NCI-H526 (cell line): Measurements from ENCODE around the gene SDK2.

Experiments used
- DNase-seq, 2 experiments: peaks; one replicate each; lab custom pipeline; 2025; lab: John Stamatoyannopoulos, UW

The SDK2 gene

GRCh38 chr17:73365301-73365874, 278.9 kb downstream of the SDK2 start:
- DNase-seq, result no peak

DNA sequence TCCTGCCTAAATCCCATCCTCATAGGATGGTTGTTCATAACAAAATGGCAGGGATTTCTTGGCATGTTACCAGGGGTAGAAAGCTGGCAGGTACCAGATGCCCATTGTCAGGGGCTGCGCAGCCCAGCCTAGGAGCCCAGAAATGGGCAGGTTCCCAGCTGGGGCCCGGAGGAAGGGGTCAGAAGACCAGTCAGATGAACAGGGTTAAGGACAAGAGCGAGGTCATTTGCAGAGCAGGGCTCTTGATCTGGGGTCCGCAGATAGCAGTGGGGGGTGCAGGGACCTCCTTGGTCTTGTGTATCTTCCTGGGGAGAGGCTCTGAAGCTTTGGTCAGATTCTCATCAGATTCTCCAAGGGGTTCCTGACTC, 280.1 kb downstream of the SDK2 start:
- no peak for DNase-seq

DNA sequence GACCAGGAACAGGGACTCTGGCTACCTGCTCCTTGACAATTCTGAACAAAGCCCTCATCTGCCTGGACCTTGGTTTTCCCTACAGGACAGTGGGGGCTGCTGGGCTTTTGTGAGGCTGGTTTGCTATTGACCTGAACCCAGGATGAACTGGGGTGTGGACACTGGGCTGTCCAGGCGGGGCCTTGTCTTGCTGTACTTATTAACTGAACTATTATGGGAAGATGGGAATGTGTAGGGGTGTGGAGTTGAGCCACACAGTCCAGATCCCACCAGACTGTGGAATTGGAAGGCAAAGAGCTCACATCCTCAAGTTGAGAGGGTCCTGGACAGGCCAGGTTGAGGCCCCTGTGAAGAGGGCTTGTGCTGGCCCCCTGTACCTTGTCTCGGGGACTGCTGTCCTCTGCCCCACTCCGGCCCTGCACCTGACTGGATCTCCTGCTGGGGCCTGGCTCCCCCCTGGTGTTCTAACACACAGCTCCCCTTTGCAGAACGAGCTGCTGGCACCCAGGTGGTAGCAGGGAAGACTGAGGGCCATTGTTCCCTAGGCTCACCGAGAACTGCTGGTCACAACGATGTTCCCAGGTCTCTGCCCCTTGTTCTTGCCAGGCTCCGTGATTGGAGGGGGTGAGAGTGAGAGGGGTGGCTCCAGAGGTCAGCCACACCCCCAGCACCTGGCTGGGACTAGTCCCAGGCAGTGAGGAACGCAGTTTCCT, 280.6 kb downstream of the SDK2 start:
- DNase-seq, result peak in 1 of 2 experiments; percentile 61

GRCh38 chr17:73362697-73363096, 281.5 kb downstream of the SDK2 start:
- DNase-seq, result no peak

DNA sequence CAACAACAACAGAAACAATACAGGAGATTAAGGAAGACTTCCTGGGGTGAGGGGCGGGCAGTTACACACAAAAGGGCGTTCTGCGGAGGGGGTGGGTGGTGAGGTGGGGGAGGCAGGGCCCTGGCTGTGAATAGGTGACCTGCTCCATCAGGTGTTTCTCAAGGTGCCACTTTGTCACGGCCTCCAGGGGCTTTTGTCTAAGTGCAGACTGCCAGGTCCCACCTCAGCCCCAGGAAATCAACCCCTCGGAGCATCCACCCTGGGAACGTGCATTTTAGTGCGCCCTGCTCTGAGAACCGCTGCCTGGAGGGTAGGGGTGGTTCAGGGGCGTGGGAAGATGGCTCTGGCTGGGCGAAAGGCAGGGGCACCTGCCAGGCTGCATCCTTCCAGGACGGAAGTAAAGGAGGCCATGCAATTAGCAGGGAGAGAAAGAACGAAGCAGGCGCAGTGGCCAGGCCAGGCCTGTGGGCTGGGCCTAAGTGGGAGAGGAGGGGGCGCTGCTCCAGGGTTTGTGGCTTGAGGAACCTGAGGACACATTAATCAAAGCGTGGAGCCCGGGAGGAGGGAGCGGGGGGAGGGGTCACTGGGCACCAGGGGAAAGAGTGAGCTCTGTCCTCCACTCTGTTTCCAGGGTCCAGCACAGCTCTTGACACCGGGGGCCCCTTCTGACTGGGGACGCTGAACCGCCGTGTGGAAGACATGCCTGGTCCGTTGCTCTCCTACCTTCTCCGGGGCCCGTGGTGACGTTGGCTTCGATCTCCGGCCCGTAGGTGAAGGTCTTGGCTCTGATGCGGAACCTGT, 283.1 kb downstream of the SDK2 start:
- DNase-seq, result no peak

DNA sequence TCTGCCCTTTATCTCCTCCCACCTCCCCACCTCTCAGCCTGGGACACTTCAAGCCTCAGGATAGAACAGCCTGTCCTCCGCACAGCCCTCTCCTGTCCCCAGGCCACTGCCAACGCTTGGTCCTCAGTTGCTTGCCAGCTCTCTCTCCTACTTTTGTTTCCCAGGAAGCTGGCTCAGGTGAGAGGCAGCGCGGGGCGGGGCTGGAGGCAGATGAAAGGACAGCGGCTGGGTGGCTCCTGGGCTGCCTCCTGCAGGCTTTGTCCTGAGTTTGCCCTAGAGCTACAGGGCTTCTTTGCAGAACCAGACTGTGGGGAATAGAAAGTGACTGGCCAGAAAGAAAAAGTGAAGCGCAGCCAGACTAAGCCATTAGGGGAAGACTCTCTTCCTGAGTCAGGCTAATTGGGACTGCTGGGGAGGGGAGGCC, 284.2 kb downstream of the SDK2 start:
- peak; percentile 57 to 83 for DNase-seq

GRCh38 chr17:73359352-73359751, 284.9 kb downstream of the SDK2 start:
- DNase-seq, result no peak

GRCh38 chr17:73358668-73359067, 285.6 kb downstream of the SDK2 start:
- no peak for DNase-seq

- no peak for DNase-seq
Measured at GRCh38 chr17:73357981-73358380, 286.3 kb downstream of the SDK2 start.

GRCh38 chr17:73357318-73357717, 286.9 kb downstream of the SDK2 start:
- no peak for DNase-seq

GRCh38 chr17:73356561-73357170, 287.6 kb downstream of the SDK2 start:
- DNase-seq, result no peak

DNA sequence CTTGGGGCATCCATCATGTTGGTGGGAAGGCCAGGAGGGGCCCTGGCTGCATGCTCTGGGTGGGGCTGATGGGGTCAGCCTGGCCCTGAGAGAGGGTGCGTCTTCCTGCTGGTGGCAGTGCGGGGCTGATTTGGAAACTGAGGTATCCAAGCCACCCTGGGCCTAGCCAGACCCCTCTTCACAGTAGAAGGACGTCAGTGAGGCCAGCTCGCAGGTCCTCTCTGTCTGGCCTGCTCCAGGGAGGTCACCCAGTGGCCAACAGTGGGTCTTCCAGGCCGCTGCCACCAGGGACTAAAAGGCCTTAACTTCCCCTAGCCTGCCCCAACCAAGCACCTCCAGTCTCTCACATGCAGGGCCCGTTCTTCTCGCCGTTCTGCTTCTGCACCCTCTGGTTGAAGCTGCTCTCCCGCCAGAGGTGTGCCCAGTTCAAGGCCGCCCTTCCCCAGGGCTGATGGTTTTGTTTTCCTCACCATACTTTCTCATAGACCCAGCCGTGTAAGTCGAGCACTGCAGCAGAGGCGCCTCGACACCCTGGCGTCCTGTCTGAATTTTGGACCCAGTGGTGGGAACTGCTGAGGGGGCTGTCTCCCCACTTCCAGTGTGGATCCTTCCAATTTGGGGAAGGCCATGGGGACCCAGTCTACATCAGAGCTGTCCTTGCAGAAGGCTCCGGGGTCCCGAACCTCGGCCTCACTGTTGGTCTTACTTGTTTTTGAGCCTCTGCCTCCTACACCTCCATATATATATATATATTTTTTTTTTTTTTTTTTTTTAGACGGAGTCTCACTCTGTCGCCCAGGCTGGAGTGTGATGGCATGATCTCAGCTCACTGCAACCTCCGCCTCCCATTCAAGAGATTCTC, 289.6 kb downstream of the SDK2 start:
- DNase-seq, result no peak

DNA sequence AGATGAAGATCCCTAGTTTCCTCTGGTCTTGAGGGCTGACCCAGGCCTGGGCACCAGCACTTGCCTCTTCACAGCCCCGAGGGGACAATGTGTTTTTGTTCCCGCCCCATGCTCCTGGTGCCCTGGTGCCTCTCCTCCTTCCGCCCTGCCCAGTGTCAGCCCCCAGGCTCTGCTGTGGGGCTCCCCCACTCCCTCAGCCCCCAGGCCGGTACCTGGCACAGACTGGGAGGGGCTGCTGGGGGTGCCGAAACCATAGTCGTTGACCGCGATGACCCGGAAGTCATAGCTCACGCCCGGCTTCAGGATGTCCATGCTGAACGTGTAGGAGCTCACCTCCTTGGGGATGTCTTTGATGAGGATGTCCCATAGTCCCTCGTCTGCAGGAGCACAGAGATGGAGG, 292.0 kb downstream of the SDK2 start:
- no peak for DNase-seq

GRCh38 chr17:73351764-73352163, 292.5 kb downstream of the SDK2 start:
- DNase-seq, result no peak

- DNase-seq, result no peak
Measured at GRCh38 chr17:73350864-73351263, 293.4 kb downstream of the SDK2 start.

- no peak for DNase-seq
Measured at GRCh38 chr17:73349647-73350046, 294.6 kb downstream of the SDK2 start.

GRCh38 chr17:73349138-73349537, 295.1 kb downstream of the SDK2 start:
- DNase-seq, result no peak

GRCh38 chr17:73348829-73349095, 295.5 kb downstream of the SDK2 start:
- no peak for DNase-seq

DNA sequence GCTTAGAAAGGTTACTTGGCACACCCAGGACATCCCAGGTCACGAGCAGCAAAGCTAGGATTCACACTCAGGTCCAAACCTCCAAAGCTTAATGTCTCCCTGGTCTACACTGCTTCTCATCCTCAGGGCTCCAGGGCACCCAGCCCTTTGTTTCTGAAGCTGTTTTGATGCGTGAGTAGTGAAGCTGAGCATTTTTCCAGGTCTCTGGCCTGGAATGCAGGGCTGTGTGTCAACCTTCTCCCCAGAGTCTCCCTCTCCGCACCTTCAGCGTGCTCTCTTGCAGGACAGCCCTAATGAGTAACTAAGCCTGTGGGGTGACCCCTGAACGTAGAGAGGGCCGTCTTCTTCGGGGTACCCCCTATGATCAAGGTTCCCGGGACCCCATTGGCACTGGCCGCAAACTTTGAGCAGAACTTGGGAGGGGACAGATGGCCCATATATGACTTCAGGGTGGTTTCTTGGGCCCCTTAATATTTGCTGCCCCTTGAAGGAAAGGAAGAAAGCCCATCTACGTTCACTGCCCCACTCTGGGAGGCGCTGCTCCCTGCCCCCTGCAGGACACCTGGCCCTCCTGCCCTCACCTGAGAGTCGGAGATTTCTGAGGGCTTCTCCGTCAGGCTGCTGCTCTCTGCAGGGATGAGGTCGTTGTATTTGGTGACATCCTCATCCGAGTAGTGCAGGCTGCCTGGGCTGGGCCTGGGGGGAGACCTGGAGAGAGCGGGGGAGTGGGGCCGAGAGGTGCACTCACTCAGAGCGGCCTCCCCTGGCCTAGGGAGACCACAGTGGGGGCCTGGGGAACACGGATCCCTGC, 296.0 kb downstream of the SDK2 start:
- no peak for DNase-seq

GRCh38 chr17:73347351-73347750, 296.9 kb downstream of the SDK2 start:
- no peak for DNase-seq

GRCh38 chr17:73346501-73347162, 297.6 kb downstream of the SDK2 start:
- DNase-seq, result no peak
